Lower leg skin (tissue), 3 donors: ENCODE results near the gene CLEC16A.

ENCODE experiments used
- CTCF ChIP-seq, 3 donors: fragments of 450-650 bp; IDR thresholded peaks; one replicate each; pipeline ENCODE4 v1.5.1; 2016; ENCODE audit warnings: antibody characterized with exemption in 3 of 3, mild to moderate bottlenecking in 3 of 3, moderate library complexity in 2 of 3
- POLR2A ChIP-seq, 2 donors: fragments of 450-650 bp; IDR thresholded peaks; one replicate each; pipeline ENCODE4 v1.6.1; 2016 to 2017; ENCODE audit warnings: antibody characterized with exemption in 2 of 2, mild to moderate bottlenecking in 1 of 2, moderate library complexity in 1 of 2

DNA sequence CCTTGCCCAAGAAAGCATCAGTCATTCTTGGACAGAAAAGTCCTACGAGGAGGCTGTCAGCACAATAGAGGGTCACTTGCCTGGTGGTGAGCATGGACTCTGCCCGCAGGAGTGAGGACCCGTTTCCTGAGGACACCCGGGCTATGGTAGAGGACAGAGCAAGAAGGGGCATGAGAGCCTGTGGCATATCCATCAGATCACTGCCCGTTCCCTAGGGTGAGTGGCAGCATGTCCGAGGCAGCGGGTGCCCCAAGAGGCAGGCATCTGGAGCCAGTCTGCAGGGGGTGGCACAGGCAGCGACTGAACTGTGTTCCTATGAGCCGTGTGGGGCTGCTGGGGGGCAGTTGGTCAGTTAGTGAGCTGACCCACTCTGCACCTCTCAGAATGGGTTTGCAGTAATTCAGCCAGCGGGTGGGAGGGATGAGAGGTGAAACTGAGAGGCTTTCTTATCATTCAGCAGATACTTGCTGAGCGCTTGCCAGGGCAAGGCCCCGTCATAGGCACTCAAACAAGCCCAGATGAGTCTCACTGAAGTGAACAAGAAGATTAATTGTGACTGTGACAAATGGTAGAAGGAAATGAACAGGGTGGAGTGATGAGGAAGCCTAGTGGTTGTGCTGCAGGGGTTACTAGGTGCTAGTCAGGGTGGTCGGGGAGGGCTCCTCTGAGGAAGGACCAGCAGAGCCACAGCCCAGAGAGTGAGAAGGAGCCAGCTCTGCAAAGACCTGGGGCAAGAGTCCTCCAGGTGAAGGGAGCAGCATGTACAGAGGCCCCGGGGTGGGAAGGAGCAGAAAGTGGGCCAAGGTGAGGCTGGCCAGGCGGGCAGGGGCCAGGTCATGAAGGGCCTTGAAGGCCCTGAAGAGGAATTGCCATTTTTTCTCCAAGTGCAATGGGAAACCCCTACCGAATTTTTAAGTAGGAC lies 87.9 kb downstream of the CLEC16A start:
- no peak for TF ChIP-seq CTCF (IDR thresholded peaks at IDR 0.05)
- no peak for TF ChIP-seq POLR2A (IDR thresholded peaks at IDR 0.05)
